GM18868 (cell line): Measurements from ENCODE around the gene FIBIN.
"Not testable (repeated sequence)": the region's sequence is repeated elsewhere in the genome, so short reads cannot be mapped to it uniquely, and the experiment has no call there.

Source experiments
- ATAC-seq: cut with Tn5 transposase; IDR thresholded peaks from one replicate; pipeline ENCODE4 v1.9.1; 2021; ENCODE audit warnings: mild to moderate bottlenecking, moderate library complexity; ENCODE audit not compliant: unreplicated experiment

The FIBIN gene

DNA sequence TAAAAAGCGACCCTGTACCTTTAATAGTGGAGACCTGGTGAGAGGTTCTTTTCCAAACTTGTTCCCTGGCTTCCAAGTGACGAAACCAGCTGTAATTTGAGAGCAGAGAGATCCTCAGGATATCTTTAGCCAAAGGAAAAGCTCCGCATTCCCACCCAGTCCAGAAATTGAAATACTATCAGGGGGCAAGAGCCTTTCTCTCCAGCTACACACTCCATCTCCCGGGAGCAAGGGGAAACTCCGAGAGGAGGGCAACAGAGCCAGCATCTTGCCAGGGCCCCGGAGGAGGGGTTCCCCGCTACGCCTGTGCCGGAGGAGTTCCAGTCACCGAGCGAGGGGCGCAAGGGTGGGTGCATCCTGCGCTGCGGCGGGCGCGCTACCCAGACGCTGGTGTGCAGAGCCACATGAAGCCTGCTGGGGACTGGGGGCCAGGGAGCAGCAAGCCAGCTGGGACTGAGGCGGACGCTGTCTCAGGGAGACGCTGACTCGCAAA lies at the start of gene FIBIN:
Gene FIBIN, plus strand, starts transcription at position 148 of the 493 bp plus-strand sequence. CDS start 415 bp downstream, outside the sequence.
- no peak for ATAC-seq

DNA sequence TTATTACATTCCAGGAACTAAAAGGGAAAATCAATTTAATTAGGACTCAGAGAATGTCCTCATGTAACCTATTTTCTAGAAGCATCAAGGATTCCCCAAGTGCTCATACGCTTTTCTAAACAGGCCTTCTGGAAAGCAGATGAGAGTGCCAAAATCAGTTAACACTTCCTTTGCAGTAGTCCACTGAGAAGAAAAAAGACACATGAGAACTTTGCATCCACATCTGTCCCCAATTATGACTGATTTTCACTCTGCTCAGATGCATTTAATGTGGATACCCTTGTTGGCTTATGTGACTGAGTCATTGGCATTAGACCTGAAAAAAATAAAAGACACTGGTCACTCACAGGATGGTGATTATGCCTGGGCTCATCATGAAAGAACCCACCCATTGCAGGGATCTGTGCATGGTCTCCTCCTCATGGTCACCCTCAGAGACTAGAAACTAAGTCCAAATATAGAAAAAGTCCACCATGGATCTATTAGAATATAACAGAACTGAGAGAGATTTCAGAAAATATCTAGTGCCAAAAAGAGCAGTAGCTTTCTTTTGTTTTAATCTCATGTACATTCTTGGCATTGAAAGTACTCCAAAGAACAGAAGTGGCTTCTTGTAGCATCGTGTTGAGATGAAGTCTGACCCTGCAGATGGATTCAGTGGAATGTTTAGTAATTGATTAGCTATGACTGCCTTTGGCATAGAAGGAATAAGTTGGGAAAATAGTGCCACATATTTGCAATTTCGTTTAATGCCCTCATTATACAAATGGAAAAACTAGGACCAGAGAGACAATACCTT lies 48.8 kb upstream of the FIBIN start:
- no peak for ATAC-seq

DNA sequence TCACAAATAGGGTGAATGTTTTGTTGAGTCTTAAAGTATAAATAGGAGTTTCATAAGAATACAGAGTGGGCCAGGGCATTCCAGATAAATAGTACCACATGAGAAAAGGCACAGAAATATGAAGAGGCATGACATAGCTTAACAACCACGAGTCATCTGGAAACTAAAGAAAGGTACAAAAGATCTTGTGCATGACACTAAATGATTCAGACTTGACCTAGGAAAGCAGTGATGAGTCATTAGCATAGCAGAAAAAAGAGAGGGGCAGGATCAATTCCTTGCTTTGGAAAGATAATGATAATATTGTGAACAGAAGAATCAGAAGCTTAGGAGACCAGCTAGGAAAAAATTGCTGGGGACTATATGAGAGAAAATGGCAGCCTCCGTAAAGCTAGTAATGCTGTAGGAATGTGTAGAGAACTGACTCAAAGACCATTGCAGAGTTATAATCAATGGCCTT lies 47.6 kb upstream of the FIBIN start:
- ATAC-seq, result no peak

DNA sequence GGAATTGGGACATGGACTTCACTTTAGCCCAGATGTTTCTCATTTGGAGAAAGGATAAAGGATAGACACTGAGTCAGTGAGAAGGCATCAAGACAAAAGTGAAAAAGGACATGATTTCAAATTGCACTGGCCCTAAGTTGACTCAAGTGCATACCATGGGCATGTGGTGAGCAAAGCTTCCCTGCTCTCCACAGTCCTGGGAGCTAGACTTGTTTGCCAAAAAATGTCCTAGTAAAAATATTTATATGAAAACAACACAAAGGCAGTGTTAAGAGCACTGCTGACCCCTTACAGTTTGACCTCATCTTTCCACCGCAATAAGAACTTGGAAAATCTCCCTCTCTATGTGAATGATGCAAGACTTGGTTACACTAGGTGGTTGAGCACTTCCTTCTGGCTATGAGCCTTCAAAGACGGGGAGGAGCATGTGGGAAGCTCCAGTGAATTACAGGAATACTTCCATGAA lies 46.5 kb upstream of the FIBIN start:
- no peak for ATAC-seq

DNA sequence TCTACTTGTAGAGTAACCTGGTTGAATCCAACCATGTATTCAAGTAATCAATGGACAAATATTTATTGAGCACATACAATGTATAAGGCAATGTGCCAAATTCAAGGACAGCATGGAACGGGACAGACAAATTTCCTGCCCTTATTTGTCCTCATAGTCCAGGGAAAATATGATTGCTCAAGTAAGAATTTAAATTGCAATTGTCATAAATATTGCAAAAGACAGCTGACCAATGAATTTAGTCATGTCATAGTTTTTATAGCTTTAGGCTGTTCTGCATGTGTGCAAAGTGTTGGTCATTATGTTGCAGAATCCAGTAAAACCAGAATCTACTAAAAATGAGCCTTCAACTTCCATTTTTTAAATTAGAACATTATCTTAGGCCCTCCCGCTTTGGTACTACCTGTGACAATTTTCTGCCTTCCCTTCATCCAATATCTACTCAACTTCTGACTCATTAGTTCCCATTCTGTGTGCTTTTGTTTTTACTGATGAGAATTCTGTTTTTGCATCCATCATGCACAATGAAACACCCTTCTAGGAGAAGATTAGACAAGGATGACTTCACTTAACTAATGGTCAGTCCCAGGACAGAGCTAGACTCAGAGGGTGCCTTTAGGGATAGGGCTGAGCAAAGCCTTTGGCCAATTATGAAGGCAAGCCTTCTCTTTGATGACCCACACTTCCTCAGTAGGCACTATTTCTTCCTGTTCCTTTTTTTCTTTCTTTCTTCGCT lies 45.8 kb upstream of the FIBIN start:
- no peak for ATAC-seq

DNA sequence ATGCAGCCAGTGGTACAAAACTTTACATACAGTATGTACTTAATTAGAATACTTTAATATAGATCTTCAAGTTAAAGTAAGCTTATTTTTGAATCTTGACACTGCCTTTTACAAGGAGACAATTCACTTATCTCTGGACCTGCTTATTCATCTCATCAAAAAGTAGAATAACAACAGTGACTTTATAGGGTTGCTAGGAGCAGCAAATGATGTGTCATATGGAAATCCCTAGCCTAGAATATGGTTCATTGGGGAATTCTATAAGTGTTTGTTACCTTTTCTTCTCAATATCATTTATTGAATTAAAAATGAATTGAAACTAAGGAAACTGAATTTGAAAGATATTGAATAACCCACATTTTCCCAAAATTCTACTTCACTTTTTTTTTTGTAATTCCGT lies 45.0 kb upstream of the FIBIN start:
- ATAC-seq, result no peak

DNA sequence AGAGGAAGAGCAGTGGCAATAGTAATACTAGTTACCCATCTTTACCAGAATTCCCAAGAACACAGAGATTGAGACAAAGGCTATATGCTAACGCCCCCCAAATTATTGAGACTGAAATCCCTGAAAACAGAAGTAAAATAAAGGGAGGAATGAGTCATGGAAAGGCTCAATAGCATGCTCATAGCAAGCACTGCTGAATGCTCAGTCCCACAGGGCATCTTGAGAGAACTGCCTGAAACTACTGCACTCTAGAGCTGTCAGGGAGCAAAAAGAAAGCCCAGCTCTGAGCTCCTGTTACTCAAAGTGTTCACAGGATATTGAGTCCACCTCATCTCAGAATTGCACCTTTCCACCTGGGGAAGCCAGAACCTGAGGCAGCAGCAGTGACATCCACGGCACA lies 44.1 kb upstream of the FIBIN start:
- ATAC-seq, result no peak

DNA sequence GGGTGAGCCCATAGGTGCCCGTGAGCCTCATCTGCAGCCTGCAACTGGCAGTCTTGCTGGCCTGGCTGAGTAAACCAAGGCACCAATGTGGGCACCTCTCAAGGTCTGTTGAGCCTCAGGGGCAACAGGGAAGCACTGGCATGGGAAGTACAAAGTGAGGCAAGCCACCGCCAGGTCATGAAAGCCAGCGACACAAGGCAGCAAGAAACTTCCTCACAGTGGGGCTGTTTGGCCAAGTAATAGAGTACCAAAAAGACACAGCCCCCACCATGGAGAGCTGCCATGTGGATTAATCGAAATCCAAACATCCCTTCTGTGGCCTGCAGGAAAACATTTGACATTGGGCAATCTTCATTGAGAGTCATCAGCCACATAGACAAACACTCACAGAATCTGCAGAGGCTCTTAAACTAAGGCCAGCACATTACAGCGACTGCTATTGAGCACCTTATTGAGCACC lies 43.6 kb upstream of the FIBIN start:
- no peak for ATAC-seq

DNA sequence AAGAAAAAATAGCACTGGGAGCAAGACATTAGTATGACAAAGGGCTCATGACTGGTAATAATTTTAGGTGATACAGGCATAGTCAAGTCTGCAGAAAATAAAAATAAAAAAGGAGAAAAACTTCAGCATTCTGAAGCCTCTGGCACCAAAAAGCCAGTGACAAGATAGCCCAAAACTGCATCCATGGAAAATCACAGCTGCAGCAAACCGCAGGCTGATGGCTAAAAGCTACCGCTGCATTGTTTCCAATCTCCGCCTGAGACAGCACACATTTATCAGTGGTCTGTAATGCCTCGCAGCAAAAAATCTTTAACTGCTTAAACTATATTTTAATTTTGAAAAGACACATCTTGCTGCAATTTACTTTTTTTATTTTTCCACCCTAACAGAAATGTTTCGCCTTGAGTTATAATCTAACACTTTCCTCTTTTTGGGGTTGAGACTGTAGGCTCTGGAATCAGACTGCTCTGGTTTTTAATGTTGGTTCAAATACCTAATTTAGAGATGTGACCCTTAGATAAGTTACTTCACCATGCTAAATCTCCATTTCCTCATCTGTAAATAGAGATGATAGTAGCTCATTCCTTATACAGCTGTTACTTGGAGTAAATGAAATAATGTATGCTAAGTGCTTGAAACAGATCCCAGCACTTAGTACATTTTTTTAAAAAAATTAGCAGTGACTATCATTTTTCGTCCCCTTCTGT lies 42.0 kb upstream of the FIBIN start:
- ATAC-seq, result no peak

DNA sequence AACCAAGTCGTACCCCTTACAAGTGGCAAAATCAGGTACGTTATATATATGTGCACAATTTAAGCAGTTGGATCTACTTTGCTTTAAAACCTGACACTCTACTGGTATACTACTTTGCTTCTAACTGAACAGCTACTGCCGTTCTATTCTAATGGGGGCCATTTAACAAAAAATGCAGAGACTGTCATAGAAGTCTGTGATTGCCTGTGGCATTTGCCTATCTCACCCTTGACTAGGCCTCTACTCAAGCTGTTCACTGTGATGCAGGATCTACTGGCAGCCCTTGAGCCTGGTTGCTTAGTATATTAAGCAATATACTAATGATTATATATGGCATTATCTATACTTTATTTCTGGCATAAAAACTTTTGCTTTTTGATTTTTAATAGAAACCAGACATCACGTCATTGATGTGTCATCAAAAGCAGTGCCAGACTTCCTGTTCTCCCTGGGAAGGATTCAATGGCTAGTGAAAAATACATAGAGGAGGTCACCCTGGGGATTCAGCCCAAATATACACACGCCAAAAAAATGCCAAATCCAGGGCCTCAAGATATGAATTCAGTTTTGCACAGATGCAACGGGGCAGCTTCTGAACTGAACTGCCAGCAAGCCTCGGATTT lies 40.0 kb upstream of the FIBIN start:
- ATAC-seq, result no peak

DNA sequence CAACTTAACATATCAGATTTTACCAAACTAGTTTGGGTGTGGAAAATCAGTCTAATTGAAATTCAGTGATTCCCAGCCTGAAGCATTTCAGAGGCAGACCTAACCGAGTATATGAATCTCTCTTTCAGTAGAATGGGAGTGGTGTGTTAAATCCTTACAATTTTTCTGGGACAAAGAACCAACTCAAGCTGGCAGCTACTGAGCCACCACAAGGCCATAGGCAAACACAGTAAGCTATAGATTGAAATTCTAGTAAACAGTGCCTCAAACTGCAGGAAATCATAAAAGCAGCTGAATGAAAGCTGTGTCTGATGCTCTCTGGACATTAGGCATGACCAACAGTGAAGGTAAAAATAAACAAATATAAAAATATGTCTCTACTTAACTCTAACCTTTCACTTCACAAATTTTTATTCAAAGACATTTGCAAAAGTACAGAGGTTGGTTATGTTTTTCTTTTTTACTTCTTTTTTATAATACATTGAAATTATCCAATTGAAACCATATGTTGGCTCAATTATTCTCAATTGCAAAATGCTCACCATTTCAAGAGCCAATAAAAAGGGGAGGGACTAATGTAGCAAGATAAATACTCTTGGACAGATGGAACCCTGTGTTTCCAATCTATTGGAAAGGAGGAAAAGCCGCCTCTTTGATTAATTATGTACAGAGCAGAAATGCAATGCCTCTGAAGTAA lies 35.8 kb upstream of the FIBIN start:
- no peak for ATAC-seq

DNA sequence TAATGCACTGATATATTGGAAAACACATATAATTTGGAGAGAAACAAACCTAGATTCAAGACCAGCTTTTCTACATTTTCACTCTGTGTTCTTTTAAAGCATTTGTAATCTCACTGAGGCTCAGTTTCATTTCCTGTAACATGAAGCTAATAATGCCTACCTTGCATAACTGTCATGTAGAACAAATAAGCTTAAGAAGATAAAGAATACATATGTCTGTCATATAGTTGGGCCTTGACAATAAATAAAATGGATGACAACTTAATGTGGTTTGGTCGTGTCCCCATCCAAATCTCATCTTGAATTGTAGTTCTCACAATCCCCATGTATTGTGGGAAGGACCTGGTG lies 35.2 kb upstream of the FIBIN start:
- ATAC-seq, result no peak

DNA sequence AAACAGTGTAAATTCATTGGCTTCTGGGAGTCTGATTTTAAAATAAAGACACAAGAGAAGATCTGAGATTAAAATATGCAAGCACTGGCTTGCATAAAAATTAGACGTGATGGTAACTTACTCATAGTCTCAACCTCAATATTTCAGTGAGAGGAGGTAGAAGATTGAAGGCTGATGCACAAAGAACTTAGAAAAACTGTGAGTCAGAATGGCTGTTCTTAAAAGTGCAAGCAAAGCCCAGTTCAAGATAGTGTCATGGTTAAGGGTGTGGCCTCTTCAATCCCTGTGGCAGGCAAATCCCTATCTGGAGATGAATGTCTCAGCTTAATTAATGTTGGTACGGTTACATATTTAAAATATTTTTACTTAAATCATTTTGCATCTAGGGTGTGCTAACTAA lies 33.6 kb upstream of the FIBIN start:
- ATAC-seq, result no peak

DNA sequence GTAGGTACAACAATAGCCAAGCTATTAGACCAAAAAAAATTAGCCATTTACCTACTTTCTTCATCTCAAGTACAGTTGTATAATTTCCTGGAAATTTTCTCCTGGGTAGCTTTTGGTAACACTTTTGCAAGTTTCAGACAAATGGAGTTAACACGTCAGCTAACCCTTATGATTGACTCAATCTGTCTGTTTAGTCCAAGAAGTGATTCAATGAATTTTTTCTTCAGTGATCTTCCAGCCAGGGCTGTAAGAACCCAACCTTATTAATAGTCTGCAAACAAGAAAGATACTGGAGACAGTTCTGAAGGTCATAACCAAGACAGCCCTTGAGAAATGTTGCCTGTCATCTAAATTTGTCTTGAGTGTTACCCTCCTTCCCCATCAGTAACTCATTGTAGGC lies 30.1 kb upstream of the FIBIN start:
- no peak for ATAC-seq

DNA sequence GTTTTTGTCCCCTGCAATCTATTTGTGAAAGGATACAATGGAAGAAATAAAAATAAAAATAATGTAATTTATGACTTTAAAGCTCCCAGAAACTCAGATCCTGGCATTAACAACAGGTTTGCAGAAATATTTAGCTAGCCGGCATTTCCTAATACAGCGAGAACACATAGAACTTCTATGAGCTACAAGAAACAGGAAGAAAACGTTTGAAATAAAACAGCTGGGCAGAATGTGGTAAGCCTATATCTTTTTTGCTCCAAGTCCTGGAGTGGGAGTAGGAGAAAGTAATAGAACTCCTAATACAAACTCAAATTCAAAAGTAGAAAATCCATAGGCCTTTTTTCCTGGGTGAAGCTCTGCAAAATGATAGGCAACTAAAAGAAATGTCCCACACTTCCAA lies 29.6 kb upstream of the FIBIN start:
- no peak for ATAC-seq

DNA sequence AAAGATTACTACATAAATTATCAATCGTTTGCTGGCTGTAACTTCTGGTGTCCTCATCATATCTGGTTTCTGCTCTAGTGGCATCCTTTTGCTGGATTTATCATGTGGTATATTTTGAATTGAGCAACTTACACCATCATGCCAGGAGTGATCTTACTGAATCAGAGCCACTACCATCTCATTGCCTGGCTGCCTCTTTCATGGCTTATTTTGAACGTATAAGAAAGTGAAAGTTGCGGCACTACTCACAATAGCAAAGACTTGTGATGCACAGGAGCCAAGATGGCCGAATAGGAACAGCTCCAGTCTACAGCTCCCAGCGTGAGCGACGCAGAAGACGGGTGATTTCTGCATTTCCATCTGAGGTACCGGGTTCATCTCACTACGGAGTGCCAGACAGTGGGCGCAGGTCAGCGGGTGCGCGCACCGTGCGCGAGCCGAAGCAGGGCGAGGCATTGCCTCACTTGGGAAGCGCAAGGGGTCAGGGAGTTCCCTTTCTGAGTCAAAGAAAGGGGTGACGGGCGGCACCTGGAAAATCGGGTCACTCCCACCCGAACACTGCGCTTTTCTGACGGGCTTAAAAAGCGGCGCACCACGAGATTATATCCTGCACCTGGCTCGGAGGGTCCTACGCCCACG lies 28.9 kb upstream of the FIBIN start:
- not testable (repeated sequence) for ATAC-seq

DNA sequence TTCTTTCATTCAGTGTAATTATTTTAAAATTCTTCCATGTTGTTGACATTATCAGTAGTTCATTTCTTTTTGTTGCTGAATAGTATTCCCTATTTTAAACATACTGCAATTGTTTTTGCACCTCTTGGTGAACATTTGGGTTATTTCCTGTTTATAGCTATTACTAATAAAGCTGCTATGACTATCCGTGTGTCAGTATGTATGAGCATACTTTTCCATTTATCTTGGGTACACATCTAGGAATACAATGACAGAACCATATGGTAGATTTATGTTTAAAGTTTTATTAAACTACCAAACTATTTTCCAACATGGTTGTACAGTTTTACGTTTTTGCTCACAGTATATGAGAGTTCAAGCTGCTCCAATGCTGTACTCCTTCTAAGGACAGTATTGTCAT lies 22.0 kb upstream of the FIBIN start:
- no peak for ATAC-seq

DNA sequence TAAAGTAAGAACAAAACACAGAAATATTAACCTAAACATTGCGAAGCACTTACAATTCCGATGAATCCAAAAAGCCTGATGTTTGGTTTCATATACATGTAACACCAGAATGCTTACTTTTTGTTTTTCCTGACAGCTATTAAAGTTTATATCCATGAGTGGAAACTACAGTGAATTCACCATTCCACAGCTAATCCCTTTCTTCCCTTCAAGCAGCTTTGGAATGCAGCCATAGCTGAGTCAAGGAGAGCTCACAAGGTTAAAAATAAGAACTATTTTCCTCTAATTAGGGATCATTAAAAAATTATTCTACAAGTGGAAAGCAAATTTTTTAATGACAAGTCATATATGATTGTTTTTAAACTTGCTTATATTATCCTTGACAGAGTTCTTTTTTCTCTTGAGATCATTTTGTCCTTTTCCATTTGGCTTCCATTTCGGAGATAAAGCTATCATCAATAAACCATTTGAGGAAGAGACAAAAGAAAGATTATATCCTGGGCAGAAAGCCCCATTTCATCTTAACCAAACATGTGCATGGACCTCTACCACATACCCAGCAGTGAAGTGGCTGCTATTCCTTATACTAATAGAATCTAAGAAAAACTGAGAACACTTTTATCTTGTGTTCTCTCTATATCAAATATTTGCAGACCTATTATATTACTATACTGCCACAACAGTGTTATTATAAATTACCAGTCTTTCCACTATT lies 19.7 kb upstream of the FIBIN start:
- ATAC-seq, result no peak

DNA sequence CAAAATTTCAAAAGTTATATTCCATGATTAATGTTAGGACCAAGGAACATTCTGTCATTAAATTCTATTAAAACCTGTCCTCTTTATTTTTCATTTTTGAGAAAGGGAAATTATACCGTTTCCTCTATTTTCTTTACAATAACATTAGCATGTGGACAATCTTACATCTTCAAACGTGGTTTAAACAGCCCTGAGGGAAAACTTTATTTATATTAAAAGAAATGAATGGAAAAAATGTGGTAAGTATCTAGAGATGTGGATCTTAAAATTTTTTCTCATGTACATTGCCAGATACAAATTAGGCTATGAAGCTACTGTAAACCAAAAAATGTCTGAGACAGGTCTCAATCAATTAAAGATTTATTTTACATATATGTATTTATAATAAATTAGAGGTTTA lies 18.9 kb upstream of the FIBIN start:
- ATAC-seq, result no peak
